Hepatocyte (in vitro differentiated cells): ENCODE measurements around the gene GLCCI1.

Experiments
- EZH2phosphoT487 ChIP-seq: fragments of 200-600 bp; sonication (generic); IDR thresholded peaks from one replicate; pipeline ENCODE4 v1.6.1; 2018; ENCODE audit warnings: antibody characterized with exemption, mild to moderate bottlenecking, low read depth, moderate library complexity; ENCODE audit not compliant: unreplicated experiment, severe bottlenecking
- TF ChIP-seq, protein P1 (sequence below): fragments of 200-600 bp; sonication (generic); IDR thresholded peaks from 2 replicates; pipeline ENCODE4 v1.5.1; 2016; ENCODE audit warnings: antibody characterized with exemption, mild to moderate bottlenecking; ENCODE audit not compliant: poor library complexity

DNA sequence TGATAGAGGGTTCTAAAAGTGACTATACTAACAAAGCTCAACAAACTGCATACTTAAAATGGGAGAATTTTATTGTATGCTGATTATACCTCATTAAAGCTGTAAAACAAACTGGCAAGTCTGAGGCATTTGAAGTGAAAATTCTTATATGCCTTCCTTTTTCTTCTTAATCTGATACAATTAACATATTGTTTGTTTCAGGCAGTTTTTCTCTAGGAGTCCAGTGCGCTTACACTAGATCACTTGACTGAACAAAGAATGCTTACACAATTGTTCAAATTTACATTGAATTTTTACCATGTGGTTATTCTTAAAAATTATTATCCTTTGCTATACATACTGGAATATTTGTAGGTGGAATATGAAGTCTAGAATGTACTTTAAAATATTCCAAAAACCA lies 89.0 kb downstream of the GLCCI1 start:
- TF ChIP-seq EZH2phosphoT487 = no peak
- TF ChIP-seq, protein P1, sequence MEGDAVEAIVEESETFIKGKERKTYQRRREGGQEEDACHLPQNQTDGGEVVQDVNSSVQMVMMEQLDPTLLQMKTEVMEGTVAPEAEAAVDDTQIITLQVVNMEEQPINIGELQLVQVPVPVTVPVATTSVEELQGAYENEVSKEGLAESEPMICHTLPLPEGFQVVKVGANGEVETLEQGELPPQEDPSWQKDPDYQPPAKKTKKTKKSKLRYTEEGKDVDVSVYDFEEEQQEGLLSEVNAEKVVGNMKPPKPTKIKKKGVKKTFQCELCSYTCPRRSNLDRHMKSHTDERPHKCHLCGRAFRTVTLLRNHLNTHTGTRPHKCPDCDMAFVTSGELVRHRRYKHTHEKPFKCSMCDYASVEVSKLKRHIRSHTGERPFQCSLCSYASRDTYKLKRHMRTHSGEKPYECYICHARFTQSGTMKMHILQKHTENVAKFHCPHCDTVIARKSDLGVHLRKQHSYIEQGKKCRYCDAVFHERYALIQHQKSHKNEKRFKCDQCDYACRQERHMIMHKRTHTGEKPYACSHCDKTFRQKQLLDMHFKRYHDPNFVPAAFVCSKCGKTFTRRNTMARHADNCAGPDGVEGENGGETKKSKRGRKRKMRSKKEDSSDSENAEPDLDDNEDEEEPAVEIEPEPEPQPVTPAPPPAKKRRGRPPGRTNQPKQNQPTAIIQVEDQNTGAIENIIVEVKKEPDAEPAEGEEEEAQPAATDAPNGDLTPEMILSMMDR = no peak
